DND-41 (cell line): Measurements from ENCODE around the gene SLC36A4.

ENCODE experiments used
- EZH2 ChIP-seq: IDR thresholded peaks from 3 replicates; pipeline ENCODE4 v1.6.1; 2012; ENCODE audit warnings: borderline replicate concordance, low read depth, mild to moderate bottlenecking, moderate library complexity, low read length, inconsistent platforms; ENCODE audit not compliant: severe bottlenecking
- TF ChIP-seq, protein P1 (sequence below): IDR thresholded peaks from 2 replicates; pipeline ENCODE4 v1.5.1; 2012; ENCODE audit warnings: borderline replicate concordance, low read length, moderate library complexity, mild to moderate bottlenecking; ENCODE audit not compliant: poor library complexity, severe bottlenecking; ENCODE audit errors: extremely low read depth

DNA sequence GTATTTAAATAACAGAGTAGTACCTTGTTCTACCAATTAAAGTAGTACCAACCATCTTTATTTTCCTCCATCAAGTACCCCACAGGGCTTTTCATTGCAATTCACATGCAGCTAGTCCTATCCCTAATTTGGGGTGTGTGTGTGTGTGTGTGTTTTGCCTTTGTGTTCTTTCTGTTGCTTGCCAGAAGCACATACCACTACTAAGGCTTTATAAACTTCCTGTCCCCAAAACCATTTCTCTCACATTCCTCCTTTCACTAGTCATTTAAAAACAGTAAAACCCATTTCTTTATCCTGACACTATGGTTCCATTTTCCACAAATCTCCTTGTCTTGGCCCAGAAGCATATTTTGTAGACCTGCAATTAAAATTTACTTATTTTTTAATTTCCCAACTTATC, 54.6 kb downstream of the SLC36A4 start:
- TF ChIP-seq, protein P1, sequence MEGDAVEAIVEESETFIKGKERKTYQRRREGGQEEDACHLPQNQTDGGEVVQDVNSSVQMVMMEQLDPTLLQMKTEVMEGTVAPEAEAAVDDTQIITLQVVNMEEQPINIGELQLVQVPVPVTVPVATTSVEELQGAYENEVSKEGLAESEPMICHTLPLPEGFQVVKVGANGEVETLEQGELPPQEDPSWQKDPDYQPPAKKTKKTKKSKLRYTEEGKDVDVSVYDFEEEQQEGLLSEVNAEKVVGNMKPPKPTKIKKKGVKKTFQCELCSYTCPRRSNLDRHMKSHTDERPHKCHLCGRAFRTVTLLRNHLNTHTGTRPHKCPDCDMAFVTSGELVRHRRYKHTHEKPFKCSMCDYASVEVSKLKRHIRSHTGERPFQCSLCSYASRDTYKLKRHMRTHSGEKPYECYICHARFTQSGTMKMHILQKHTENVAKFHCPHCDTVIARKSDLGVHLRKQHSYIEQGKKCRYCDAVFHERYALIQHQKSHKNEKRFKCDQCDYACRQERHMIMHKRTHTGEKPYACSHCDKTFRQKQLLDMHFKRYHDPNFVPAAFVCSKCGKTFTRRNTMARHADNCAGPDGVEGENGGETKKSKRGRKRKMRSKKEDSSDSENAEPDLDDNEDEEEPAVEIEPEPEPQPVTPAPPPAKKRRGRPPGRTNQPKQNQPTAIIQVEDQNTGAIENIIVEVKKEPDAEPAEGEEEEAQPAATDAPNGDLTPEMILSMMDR: no peak
- no peak for TF ChIP-seq EZH2
